Smooth muscle cell (in vitro differentiated cells): ENCODE measurements around the gene CARHSP1. TPM values are rescaled to one million over a fixed set of nuclear protein-coding genes. Genes with fewer than 3 reads are reported as not detected.

ENCODE experiments used
- DNase-seq: peaks from one replicate; lab custom pipeline; 2025; ENCODE audit not compliant: unreplicated experiment; lab: John Stamatoyannopoulos, UW
- H2AFZ ChIP-seq: fragments of 200-600 bp; sonication (generic); 2 replicates; pipeline ENCODE4 v1.6.0; 2016; ENCODE audit warnings: antibody characterized with exemption, low read depth, mild to moderate bottlenecking
- H3F3A ChIP-seq: fragments of 200-600 bp; sonication (generic); 2 replicates; pipeline ENCODE4 v1.6.0; 2017; ENCODE audit warnings: antibody characterized with exemption, low read depth
- H3K27ac ChIP-seq: fragments of 200-600 bp; sonication (generic); 2 replicates; pipeline ENCODE4 v1.5.1; 2016; ENCODE audit warnings: low read depth, mild to moderate bottlenecking
- H3K27me3 ChIP-seq: fragments of 200-600 bp; sonication (generic); 2 replicates; pipeline ENCODE4 v1.6.1; 2016; ENCODE audit warnings: low read depth, mild to moderate bottlenecking
- H3K36me3 ChIP-seq: fragments of 200-600 bp; sonication (generic); 2 replicates; pipeline ENCODE4 v1.5.1; 2016; ENCODE audit warnings: low read depth
- H3K4me1 ChIP-seq: fragments of 200-600 bp; sonication (generic); 2 replicates; pipeline ENCODE4 v1.5.1; 2016; ENCODE audit warnings: low read depth
- H3K4me2 ChIP-seq: fragments of 200-600 bp; sonication (generic); 2 replicates; pipeline ENCODE4 v1.6.0; 2016; ENCODE audit warnings: mild to moderate bottlenecking
- H3K4me3 ChIP-seq: fragments of 200-600 bp; sonication (generic); 2 replicates; pipeline ENCODE4 v1.5.1; 2016; ENCODE audit warnings: mild to moderate bottlenecking
- H3K79me2 ChIP-seq: fragments of 200-600 bp; sonication (generic); 2 replicates; pipeline ENCODE4 v1.6.0; 2016; ENCODE audit warnings: low read depth, mild to moderate bottlenecking
- H3K9ac ChIP-seq: fragments of 200-600 bp; sonication (generic); 2 replicates; pipeline ENCODE4 v1.6.0; 2016; ENCODE audit warnings: low read depth
- H3K9me3 ChIP-seq: fragments of 200-600 bp; sonication (generic); replicated peaks from 2 replicates; pipeline ENCODE4 v1.5.1; 2016; ENCODE audit warnings: low read depth
- H4K20me1 ChIP-seq: fragments of 200-600 bp; sonication (generic); 2 replicates; pipeline ENCODE4 v1.6.0; 2016; ENCODE audit warnings: low read depth
- WGBS: methylation state at CpG from one replicate; pipeline ENCODE4 v1.1.7; 2016; ENCODE audit warnings: low lambda C conversion rate; 5-methylcytosine and 5-hydroxymethylcytosine counted together
- polyA plus RNA-seq: library from polyadenylated mRNA; unstranded; fragments of >200 nt; fragmentation: Nextera tagmentation; extraction: Ambion mirVana; gene quantifications from 2 replicates; pipeline ENCODE4 v1.2.1, GENCODE V29; 2016
- total RNA-seq: library from RNA; depleted of rRNA; stranded (reverse); fragments of >200 nt; gene quantifications from 2 replicates; pipeline ENCODE4 v1.2.3, GENCODE V29; 2014
- TF ChIP-seq, protein P1 (sequence below): fragments of 200-600 bp; sonication (generic); IDR thresholded peaks from 2 replicates; pipeline ENCODE4 v1.5.1; 2017; ENCODE audit warnings: borderline replicate concordance, mild to moderate bottlenecking, antibody characterized with exemption; ENCODE audit not compliant: insufficient read depth, poor library complexity, severe bottlenecking

The CARHSP1 gene
- total and polyA plus RNA-seq, 2 experiments from 2014 or later: 62.6 to 94.0 TPM

DNA sequence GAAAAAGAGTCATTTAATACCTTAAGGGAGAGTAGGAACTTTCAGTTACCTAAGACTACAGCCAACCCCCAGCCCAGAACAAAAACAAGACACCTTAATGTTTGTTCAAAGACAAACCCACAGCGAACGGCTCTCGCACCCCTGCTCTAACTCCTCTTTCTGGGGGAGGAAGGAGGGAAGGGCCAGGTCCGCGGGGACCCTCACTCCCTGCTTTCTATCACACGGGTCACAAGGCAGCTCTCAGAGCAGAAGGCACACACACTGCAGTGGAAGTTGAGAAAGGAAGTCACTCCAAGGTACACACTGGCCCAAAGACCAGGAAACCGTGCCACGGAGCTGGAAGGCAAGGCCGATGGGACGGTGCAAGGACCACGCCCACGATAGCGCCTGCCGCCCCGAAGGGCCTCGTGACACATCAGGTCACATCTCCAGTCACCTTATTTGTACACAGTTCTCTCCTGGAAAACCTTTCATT lies 23.3 kb upstream of the CARHSP1 start:
- Histone ChIP-seq H3K4me3 (no peak overlapping the region), H3K36me3 (peaks cover 24% of the 10 kb centered on the region), H4K20me1 (peaks cover 83% of the 10 kb centered on the region), H3K9ac (no peak overlapping the region), H3K79me2 (peaks cover 3% of the 10 kb centered on the region), H3K4me2 (no peak overlapping the region), H3K9me3 (no peaks in the 10 kb centered on the region), H3K4me1 (no peaks in the 10 kb centered on the region), H3F3A (peaks cover 3% of the 10 kb centered on the region), H3K27me3 (no peaks in the 10 kb centered on the region), H3K27ac (no peak overlapping the region), H2AFZ (no peak overlapping the region)
- DNase-seq: no peak
- TF ChIP-seq, protein P1, sequence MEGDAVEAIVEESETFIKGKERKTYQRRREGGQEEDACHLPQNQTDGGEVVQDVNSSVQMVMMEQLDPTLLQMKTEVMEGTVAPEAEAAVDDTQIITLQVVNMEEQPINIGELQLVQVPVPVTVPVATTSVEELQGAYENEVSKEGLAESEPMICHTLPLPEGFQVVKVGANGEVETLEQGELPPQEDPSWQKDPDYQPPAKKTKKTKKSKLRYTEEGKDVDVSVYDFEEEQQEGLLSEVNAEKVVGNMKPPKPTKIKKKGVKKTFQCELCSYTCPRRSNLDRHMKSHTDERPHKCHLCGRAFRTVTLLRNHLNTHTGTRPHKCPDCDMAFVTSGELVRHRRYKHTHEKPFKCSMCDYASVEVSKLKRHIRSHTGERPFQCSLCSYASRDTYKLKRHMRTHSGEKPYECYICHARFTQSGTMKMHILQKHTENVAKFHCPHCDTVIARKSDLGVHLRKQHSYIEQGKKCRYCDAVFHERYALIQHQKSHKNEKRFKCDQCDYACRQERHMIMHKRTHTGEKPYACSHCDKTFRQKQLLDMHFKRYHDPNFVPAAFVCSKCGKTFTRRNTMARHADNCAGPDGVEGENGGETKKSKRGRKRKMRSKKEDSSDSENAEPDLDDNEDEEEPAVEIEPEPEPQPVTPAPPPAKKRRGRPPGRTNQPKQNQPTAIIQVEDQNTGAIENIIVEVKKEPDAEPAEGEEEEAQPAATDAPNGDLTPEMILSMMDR: no peak
- WGBS: 98% methylated on average over 16 of the region's 16 CpGs

DNA sequence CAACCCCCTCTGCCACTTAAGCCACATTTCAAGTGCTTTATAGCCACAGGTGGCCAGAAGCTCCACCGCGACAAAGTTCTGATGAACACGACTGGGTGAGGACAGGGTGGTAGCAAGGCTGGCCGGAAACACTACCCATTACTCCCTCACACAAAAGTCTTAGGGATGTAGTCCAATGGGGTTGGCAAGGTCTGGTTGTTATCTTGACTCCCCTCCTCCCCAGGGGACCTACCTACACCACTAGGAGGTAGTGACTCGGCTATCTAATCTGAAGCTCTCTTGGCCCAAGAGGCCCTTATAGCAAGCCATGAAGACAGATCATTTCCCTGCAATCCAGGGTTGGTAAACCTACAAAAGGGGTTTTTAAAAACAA lies 21.7 kb upstream of the CARHSP1 start:
- H3K36me3 ChIP-seq: peaks cover 17% of the 10 kb centered on the region
- TF ChIP-seq, protein P1: no peak
- no peak overlapping the region for H3K4me3 ChIP-seq
- H3K27me3 ChIP-seq: no peaks in the 10 kb centered on the region
- H3K4me2 ChIP-seq: no peak overlapping the region
- H3K27ac ChIP-seq: no peak overlapping the region
- DNase-seq: no peak
- peaks cover 3% of the 10 kb centered on the region for H3K79me2 ChIP-seq
- no peak overlapping the region for H2AFZ ChIP-seq
- peaks cover 89% of the 10 kb centered on the region for H4K20me1 ChIP-seq
- peaks cover 5% of the 10 kb centered on the region for H3F3A ChIP-seq
- no peak overlapping the region for H3K9ac ChIP-seq
- H3K4me1 ChIP-seq: peaks cover 13% of the 10 kb centered on the region
- no peaks in the 10 kb centered on the region for H3K9me3 ChIP-seq
- 92% methylated on average over 5 of the region's 5 CpGs for WGBS

DNA sequence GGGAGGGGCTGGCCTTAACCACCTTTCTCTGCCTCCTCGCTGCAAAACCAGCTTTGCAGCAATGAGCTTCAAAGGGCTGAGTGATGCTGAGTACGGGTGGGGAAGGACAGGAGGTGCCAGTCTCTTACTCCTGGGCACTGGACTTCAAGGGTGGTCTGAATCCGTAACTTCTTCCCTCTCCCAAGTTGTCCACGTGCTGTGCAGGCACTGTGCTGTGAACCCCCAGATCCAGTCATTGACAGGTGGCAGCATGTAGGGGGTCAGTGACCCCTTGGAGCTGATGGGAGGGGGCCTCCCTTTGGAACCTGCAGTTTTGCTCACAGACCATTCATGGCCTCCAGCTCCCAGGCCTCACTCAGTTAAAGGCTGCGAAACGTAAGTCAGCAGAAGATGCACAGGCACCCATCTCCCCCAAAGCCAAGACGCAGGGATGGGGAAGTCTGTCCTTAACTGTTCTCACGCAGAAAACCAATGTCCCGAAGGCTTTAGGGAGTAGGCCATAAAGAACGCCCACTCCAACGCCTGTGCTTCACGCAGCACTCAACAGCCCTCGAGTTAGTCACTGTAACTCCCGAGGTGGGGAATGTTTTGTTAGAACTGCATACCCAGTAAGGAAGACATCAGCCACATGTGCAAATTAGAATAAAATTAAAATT lies 21.2 kb upstream of the CARHSP1 start:
- H3K9me3 ChIP-seq: no peaks in the 10 kb centered on the region
- peaks cover 14% of the 10 kb centered on the region for H3K36me3 ChIP-seq
- H3K4me3 ChIP-seq: no peak overlapping the region
- no peak overlapping the region for H3K27ac ChIP-seq
- no peaks in the 10 kb centered on the region for H3K27me3 ChIP-seq
- WGBS: 74% methylated on average over 14 of the region's 14 CpGs
- TF ChIP-seq, protein P1: no peak
- peaks cover 3% of the 10 kb centered on the region for H3K79me2 ChIP-seq
- no peak for DNase-seq
- H3K4me1 ChIP-seq: peaks cover 14% of the 10 kb centered on the region
- H3K9ac ChIP-seq: no peak overlapping the region
- peaks cover 7% of the 10 kb centered on the region for H3F3A ChIP-seq
- H3K4me2 ChIP-seq: no peak overlapping the region
- peaks cover 94% of the 10 kb centered on the region for H4K20me1 ChIP-seq
- no peak overlapping the region for H2AFZ ChIP-seq
